HL-60/S4 (cell line): Measurements from ENCODE around the gene SFMBT2.

ENCODE experiments used
- in situ Hi-C: fragments of 300-500 bp; cut with MboI; formaldehyde crosslinking; loops from 2 replicates; pipeline ENCODE4 v1.14.3; 2022; ENCODE audit warnings: low sequenced_read_pairs

SFMBT2 gene

GRCh38 chr10:7117806-7118674, 292.8 kb downstream of the SFMBT2 start:
- in situ Hi-C loops: no loop called here

- in situ Hi-C loops: no loop called here
These were observed 293.5 kb downstream of the SFMBT2 start for GRCh38 chr10:7117177-7117799.

GRCh38 chr10:7111561-7111960, 299.3 kb downstream of the SFMBT2 start:
- in situ Hi-C loops: no loop called here

- in situ Hi-C loops: no loop called here
These were observed 299.7 kb downstream of the SFMBT2 start for GRCh38 chr10:7111089-7111488.
